CD4-positive, alpha-beta T cell treated with Interleukin-17A for 4 hours (primary cell): ENCODE measurements around the gene C1orf21.
A peak's percentile ranks its signal among the peaks of the same experiment; 100 is the strongest.
"Not testable (repeated sequence)": the region's sequence is repeated elsewhere in the genome, so short reads cannot be mapped to it uniquely, and the experiment has no call there.

Experiments
- DNase-seq: peaks from one replicate; pipeline ENCODE4 v3.0.0-alpha.2; 2020; ENCODE audit warnings: mixed read lengths

Gene C1orf21

GRCh38 chr1:184386312-184387068 lies at the start of gene C1orf21:
TSS of gene C1orf21 (plus strand) at chr1:184387029. CDS start at chr1:184477510, 90,481 bp downstream.
- DNase-seq, result peak; percentile 57

DNA sequence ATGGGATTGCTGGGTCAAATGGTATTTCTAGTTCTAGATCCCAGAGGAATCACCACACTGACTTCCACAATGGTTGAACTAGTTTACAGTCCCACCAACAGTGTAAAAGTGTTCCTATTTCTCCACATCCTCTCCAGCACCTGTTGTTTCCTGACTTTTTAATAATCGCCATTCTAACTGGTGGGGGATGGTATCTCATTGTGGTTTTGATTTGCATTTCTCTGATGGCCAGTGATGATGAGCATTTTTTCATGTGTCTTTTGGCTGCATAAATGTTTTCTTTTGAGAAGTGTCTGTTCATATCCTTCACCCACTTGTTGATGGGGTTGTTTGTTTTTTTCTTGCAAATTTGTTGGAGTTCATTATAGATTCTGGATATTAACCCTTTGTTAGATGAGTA lies 49.0 kb upstream of the C1orf21 start:
- DNase-seq, result not testable (repeated sequence)

GRCh38 chr1:184340984-184341383 lies 45.8 kb upstream of the C1orf21 start:
- DNase-seq, result no peak

DNA sequence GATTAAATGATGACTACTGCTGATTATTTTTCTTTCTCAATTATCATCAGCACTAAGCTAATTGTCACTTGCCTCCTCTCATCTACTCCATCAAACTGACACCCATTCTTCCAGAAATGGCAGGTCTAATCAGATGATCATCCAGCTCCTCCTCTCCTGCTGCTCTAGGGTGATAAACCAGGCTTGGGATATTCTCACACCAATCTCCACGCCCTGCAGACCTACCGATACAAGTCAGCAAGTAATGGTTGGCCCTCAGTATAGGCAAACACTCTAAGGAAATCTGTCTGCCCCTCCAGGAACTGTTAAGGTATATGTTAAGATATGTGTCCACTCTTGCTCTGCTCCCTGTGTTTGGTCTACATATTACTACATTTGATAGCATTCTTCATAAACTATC lies 36.3 kb upstream of the C1orf21 start:
- no peak for DNase-seq

GRCh38 chr1:184351416-184351975 lies 35.3 kb upstream of the C1orf21 start:
- no peak for DNase-seq

DNA sequence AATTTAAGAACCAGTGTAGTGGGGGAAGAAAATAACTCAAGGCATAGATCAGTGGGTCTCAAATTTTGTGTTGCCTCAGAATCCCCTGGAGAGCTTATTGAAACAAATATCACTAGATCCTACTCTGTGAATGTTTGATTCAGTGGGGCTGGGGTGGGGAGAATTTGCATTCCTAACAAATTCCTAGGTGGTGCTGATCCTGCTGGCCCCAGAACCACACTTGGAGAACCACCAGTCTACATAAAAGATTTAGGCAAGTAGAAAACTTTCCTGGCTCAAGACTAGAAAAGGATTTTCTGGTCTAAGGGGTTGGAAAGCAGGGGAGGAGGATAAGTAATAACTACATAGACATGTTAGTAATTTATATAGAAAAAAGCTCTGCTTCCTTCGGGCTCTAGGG lies 34.1 kb upstream of the C1orf21 start:
- DNase-seq, result no peak

DNA sequence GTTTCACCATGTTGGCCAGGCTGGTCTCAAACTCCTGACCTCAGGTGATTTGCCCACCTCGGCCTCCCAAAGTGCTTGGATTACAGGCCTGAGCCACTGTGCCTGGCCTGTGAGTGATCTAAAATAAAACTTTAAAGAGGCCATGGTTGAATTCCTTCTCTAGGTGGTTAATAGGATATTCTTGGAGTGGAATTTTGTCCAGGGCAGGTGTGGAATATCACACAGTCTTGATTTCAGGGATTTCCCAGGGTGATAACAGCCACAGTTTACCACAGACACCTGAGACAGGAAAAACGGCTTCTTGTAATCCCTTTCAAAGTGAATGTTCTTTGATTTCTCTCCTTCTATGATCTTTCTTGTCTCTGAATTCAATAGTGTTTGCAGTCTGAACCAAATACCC lies 32.1 kb upstream of the C1orf21 start:
- no peak for DNase-seq

- no peak for DNase-seq
These were observed 29.9 kb upstream of the C1orf21 start for GRCh38 chr1:184356891-184357290.

DNA sequence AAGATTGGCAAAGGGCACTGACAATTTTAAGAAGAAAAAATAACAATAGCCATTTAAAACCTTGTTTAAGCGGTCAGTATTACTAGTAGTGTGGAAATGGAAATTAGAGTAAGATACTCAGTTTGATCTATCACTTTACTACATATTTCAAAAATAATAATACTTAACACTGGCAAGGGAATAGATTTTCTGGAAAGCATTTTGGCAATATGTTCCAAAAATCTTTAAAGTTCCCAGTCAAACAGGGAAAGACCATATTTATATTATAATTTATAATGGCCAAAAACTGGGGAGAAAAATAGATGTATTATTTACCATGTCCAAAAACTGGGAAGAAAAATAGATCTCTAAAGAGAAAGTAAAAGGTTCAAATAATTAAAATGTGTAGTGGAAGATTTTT lies 28.6 kb upstream of the C1orf21 start:
- no peak for DNase-seq

GRCh38 chr1:184359909-184360308 lies 26.9 kb upstream of the C1orf21 start:
- DNase-seq, result no peak

DNA sequence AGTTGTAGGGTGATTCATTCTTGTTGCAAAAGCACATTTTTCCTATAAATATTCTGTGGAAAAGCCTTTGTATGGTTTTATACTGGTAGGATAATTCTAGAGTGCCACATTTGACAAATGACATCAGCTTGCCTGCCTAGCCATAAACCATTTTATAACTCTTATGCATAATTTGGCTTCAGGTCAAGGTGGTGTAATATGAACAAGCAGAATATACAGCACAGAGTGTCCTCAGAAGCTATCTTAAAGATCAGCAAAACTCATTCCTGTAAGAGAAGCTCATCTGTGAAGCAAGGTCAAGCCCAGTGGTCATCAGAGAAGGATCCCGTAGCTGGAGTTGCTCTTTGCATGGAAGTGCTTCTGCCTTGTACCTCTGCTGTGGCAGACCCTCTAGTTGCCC lies 24.0 kb upstream of the C1orf21 start:
- DNase-seq, result no peak

GRCh38 chr1:184365699-184366098 lies 21.1 kb upstream of the C1orf21 start:
- DNase-seq, result no peak

DNA sequence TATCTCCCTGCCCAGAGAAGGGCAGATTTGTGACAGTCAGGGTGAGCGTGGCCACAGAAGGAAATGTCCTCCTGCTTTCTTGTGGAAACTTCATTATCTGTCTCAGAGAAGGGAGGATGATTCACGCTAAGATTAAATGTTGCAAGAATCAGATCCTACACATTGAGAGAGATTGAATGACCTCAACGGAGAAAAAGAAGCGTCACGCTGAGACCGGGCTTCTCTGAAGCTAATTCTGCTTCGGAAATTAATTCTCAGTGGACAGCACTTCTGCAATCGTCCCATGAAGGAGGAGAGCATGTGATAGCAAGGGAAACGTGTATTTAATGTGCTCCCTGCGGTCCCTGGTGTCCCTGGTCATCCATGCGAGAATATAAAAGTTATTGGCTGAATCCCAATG lies 19.8 kb upstream of the C1orf21 start:
- no peak for DNase-seq

GRCh38 chr1:184367427-184368038 lies 19.3 kb upstream of the C1orf21 start:
- no peak for DNase-seq

DNA sequence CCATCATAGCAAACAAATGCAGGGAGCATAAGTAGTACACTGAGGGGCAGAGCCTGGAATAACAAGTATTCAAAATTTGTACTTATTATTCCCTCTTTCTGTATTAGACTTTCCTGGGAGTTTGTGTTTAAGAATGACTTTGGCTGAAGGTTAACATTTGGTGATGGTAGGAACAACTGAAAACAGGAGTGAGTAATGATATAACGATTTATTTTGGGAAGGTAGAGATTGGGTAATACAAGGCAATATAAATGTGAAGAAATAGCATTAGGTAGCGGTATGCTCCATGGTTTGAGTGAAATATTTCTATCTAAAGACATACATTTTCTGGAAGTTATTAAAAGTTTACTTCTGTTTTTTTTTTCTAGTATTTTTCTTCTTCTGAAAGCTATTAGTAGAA lies 18.5 kb upstream of the C1orf21 start:
- no peak for DNase-seq

DNA sequence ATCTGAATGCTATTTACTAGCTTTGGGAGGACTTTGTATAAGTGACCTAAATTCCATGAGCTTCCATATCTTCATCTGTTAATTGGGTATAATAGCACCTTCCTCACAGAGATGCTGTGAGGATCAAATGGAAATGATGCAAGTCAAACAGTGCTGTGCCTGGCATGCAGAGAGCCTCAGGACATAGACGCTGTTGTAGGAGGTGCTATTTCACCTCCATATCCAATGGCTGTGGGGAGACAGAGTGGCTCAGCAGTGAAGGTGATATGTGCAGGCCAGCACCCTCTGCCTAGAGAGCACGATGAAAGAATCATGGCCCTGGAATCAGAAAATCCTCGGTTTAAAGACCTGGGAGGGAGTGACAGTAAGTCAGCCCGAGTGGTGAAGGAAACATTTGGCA lies 16.0 kb upstream of the C1orf21 start:
- DNase-seq, result no peak

GRCh38 chr1:184373155-184373554 lies 13.7 kb upstream of the C1orf21 start:
- no peak for DNase-seq

DNA sequence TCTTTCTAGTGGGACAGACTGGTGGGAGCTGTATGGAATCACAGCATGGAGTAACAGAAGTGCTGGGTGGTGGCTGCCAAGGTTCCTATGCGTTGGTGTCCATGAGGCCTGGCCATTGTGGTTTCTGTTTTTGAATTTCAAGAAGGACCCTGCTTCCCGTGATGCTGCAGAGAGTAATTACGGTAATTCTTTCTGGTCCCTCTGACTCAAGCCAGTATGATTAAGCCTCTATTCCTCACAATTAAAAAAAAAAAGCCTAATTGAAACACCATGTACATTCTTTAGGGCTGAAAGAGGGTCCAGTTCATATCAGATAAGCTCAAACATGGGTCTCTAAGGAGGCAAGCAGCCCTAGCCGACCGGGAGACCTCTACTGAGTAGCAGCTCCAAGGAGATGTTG lies 10.5 kb upstream of the C1orf21 start:
- DNase-seq, result no peak

GRCh38 chr1:184379111-184379752 lies 7.6 kb upstream of the C1orf21 start:
- no peak for DNase-seq

DNA sequence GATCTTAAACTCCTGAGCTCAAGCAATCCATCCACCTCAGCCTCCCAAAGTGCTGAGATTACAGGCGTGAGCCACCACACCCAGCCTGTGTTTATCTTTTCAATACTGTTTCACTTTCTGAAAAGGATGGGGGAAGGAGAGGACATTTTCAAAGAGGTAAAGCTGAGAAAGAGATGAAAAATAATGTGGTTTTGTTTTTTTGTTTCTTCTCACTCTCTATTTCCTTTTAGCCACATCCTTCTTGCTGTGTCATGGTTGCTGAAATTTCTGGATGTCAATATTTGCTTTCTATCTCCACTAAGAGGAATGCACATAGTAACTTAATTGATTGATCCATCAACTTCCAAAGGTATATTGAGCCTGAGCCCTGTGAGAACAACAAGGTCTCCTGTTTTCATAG lies 6.4 kb upstream of the C1orf21 start:
- DNase-seq, result no peak

DNA sequence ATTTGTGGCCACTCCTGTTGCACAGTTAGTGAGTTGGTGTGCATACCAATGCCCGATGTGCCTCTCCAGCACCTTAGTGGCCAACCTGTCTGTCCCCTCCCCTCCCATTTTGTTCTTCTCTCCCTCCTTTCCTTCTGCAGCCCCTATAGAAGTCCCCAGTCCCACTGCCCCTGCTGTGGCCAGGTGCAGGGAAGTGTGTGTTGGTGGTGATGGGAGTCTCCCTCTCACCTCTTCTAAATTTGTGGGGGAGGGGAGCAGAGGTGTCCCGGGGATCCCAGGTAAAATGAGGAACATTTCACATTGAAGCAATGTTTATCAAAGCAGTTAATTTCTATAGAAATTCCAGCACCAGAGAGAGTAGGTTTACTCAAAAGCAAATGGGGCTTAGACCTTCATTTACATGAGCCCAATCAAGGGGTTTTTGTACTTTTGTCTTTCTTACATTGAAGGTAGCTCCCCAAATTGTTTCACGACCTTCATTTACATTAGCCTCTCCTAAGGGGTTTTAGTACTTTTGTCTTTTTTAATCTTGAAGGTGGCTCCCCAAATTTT lies 3.0 kb upstream of the C1orf21 start:
- no peak for DNase-seq

DNA sequence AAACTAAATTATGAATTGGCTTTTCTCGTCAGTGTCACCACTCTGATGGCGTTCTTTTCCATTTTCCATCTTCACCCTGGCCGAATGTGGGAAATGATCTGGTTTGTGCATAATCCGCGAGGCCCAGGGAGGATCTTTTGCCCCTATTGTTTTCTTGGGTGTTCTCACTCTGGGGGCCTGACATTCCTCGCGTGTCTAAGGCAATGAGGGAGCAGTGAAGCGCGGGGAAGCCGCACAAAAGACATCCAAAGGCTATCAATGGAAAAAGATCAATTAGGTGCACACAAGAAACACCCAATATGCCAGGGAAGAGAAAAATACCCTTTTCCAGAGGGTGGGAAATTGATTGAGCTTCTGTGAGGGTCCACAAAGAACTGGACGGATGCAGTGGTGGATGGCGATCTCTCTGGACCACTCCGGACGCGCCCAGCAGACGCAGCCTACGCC lies 941 bp upstream of the C1orf21 start:
- DNase-seq, result no peak

GRCh38 chr1:184387069-184387475 lies 243 bp downstream of the C1orf21 start:
- DNase-seq, result no peak
